Calu3 (cell line): ENCODE data around the gene DENND5A. TPM values are rescaled to one million over a fixed set of nuclear protein-coding genes. Genes with fewer than 3 reads are reported as not detected.
"Not testable (repeated sequence)": the region's sequence is repeated elsewhere in the genome, so short reads cannot be mapped to it uniquely, and the experiment has no call there.

Source experiments
- BruUV-seq: library from RNA; stranded (reverse); fragments of 400-500 nt; replicated peaks from 2 replicates; lab custom pipeline; 2021; lab: Mats Ljungman, UMichigan
- CTCF ChIA-PET: fragments of 300-600 bp; sonication (Branson Sonifier 250); formaldehyde crosslinking; loops from one replicate; lab custom pipeline; 2022; ENCODE audit warnings: antibody characterized with exemption; lab: Charles Lee
- DNase-seq: peaks from one replicate; pipeline ENCODE4 v3.0.0; 2022
- H3K27ac Mint-ChIP-seq: one replicate; pipeline ENCODE4 v1.8.0; 2022; ENCODE audit warnings: mixed read lengths; ENCODE audit not compliant: unreplicated experiment
- H3K27me3 Mint-ChIP-seq: one replicate; pipeline ENCODE4 v1.8.0; 2022; ENCODE audit warnings: mixed read lengths; ENCODE audit not compliant: unreplicated experiment
- H3K36me3 Mint-ChIP-seq: one replicate; pipeline ENCODE4 v1.8.0; 2022; ENCODE audit warnings: mild to moderate bottlenecking, moderate library complexity, mixed read lengths; ENCODE audit not compliant: insufficient read depth, unreplicated experiment
- H3K4me1 Mint-ChIP-seq: one replicate; pipeline ENCODE4 v1.8.0; 2022; ENCODE audit warnings: mild to moderate bottlenecking, low read depth, mixed read lengths; ENCODE audit not compliant: unreplicated experiment
- H3K4me3 Mint-ChIP-seq: one replicate; pipeline ENCODE4 v1.8.0; 2022; ENCODE audit warnings: mild to moderate bottlenecking, low read depth, moderate library complexity, mixed read lengths; ENCODE audit not compliant: unreplicated experiment
- H3K9me3 Mint-ChIP-seq: one replicate; pipeline ENCODE4 v1.8.0; 2022; ENCODE audit warnings: low read depth, mixed read lengths; ENCODE audit not compliant: unreplicated experiment
- intact Hi-C: fragments of 100-400 bp; cut with micrococcal nuclease; formaldehyde crosslinking; loops from one replicate; pipeline ENCODE4 v1.10.0; 2022; ENCODE audit not compliant: unreplicated experiment
- total RNA-seq: library from RNA; stranded (reverse); gene quantifications from 2 replicates; pipeline ENCODE4 v1.2.3, GENCODE V29; 2022
- TF ChIP-seq, protein P1 (sequence below): fragments of 200-600 bp; IDR thresholded peaks from one replicate; pipeline ENCODE4 v1.8.0; 2022; ENCODE audit warnings: antibody characterized with exemption; ENCODE audit not compliant: unreplicated experiment

DENND5A gene
- total RNA-seq, 1 experiment from 2014 or later = 40.0 TPM

DNA sequence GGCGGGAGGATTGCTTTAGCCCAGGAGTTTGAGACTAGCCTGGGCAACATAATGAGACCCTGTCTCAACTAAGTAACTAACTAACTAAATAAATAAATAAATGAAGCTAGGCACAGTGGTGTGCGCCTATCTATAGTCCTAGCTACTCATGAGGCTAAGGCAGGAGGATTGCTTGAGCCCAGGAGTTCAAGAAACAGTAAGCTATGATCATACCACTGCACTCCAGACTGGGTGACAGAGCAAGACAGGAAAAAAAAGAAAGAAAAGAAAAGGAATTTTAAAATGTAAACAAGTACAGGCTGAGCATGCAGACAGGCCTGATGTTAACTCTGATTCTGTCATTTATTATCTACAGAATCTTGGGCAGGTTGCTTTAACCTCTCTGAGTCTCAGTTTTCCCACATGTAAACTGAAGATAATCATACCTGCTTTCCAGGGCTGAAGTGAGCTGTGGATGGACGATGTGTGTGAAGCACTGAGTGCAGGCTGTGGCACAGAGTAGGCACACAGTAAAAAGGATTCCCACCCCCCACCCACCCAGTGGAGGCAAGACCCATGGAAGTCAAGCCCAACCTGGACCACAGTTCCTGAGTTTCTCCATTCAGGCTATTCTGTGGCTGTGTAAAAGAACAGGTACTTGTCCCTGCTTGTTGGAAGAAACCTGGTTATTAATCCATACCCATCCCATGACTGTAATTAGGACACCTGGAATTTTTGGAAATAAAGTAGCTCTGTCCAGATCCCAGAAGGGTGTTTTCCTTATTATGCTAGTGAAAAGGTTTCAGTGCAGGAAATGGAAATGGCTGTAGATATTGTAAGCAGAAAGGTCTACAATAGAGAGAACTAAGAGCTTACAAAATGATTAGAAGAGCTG is 155.1 kb downstream of the DENND5A start:
- no TSS peak for BruUV-seq
- Mint-ChIP-seq H3K9me3 (peaks cover 4% of the 10 kb centered on the region), H3K4me3 (no peak overlapping the region), H3K27me3 (no peaks in the 10 kb centered on the region), H3K27ac (no peak overlapping the region), H3K4me1 (no peaks in the 10 kb centered on the region), H3K36me3 (no peaks in the 10 kb centered on the region)
- DNase-seq = no peak
- intact Hi-C loops = no loop called here
- TF ChIP-seq, protein P1, sequence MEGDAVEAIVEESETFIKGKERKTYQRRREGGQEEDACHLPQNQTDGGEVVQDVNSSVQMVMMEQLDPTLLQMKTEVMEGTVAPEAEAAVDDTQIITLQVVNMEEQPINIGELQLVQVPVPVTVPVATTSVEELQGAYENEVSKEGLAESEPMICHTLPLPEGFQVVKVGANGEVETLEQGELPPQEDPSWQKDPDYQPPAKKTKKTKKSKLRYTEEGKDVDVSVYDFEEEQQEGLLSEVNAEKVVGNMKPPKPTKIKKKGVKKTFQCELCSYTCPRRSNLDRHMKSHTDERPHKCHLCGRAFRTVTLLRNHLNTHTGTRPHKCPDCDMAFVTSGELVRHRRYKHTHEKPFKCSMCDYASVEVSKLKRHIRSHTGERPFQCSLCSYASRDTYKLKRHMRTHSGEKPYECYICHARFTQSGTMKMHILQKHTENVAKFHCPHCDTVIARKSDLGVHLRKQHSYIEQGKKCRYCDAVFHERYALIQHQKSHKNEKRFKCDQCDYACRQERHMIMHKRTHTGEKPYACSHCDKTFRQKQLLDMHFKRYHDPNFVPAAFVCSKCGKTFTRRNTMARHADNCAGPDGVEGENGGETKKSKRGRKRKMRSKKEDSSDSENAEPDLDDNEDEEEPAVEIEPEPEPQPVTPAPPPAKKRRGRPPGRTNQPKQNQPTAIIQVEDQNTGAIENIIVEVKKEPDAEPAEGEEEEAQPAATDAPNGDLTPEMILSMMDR = no peak
- CTCF ChIA-PET = no interaction called here

- no peaks in the 10 kb centered on the region for H3K9me3 Mint-ChIP-seq
- no peaks in the 10 kb centered on the region for H3K27me3 Mint-ChIP-seq
- TF ChIP-seq, protein P1 = no peak
- intact Hi-C loops = no loop called here
- H3K27ac Mint-ChIP-seq = no peak overlapping the region
- no peak overlapping the region for H3K4me3 Mint-ChIP-seq
- CTCF ChIA-PET = interaction anchor here (0.7 kb wide), 1 partner anchor 339 kb away, joined by 3 read pairs; no protein-coding TSS in a partner anchor
- no peaks in the 10 kb centered on the region for H3K4me1 Mint-ChIP-seq
- DNase-seq = no peak
- no peaks in the 10 kb centered on the region for H3K36me3 Mint-ChIP-seq
- BruUV-seq = no TSS peak
Measured at GRCh38 chr11:9104580-9104979, 160.6 kb downstream of the DENND5A start.

GRCh38 chr11:9103542-9104276 is 161.4 kb downstream of the DENND5A start:
- Mint-ChIP-seq H3K4me3 (no peak overlapping the region), H3K9me3 (no peaks in the 10 kb centered on the region), H3K27me3 (no peaks in the 10 kb centered on the region), H3K27ac (no peak overlapping the region), H3K36me3 (no peaks in the 10 kb centered on the region), H3K4me1 (no peaks in the 10 kb centered on the region)
- CTCF ChIA-PET = interaction anchor here (0.7 kb wide), 1 partner anchor 340 kb away, joined by 3 read pairs; no protein-coding TSS in a partner anchor
- no peak for DNase-seq
- TF ChIP-seq, protein P1 = no peak
- intact Hi-C loops = no loop called here
- no TSS peak for BruUV-seq

GRCh38 chr11:9099617-9100016 is 165.5 kb downstream of the DENND5A start:
- intact Hi-C loops = no loop called here
- Mint-ChIP-seq H3K27me3 (peaks cover 27% of the 10 kb centered on the region), H3K36me3 (no peaks in the 10 kb centered on the region), H3K27ac (no peak overlapping the region), H3K9me3 (no peaks in the 10 kb centered on the region), H3K4me3 (no peak overlapping the region), H3K4me1 (no peaks in the 10 kb centered on the region)
- CTCF ChIA-PET = interaction anchor here (0.6 kb wide), 1 partner anchor 58 kb away, joined by 4 read pairs; no protein-coding TSS in a partner anchor
- no TSS peak for BruUV-seq
- no peak for DNase-seq
- TF ChIP-seq, protein P1 = no peak

- intact Hi-C loops, H3K9me3 Mint-ChIP-seq, DNase-seq, H3K27ac Mint-ChIP-seq, CTCF ChIA-PET, H3K4me3 Mint-ChIP-seq, BruUV-seq, H3K4me1 Mint-ChIP-seq, H3K36me3 Mint-ChIP-seq: not testable (repeated sequence)
- peaks cover 38% of the 10 kb centered on the region for H3K27me3 Mint-ChIP-seq
Measured at GRCh38 chr11:9098455-9098854, 166.7 kb downstream of the DENND5A start.

DNA sequence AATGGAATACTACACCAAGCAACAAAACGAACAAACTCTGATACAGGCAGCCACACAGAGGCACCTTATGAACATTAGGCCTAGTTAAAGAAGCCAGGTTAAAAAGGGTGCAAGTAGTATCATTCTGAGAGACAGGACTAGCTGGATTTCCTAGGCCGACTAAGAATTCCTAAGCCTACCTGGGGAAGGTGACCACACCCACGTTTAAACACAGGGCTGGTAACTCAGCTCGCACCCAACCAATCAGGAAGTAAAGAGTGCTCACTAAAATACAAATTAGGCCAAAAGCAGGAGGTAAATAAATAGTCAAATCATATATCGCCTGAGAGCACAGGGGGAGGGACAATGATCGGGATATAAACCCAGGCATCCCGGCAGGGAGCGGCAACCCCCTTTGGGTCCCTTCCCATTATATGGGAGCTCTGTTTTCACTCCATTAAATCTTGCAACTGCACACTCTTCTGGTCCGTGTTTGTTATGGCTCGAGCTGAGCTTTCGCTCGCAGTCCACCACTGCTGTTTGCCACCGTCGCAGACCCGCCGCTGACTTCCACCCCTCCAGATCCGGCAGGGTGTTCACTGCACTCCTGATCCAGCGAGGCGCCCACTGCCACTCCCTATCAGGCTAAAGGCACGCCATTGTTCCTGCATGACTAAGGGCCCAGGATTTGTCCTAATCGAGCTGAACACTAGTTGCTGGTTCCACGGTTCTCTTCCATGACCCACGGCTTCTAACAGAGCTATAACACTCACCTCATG is 167.8 kb downstream of the DENND5A start:
- CTCF ChIA-PET, H3K4me3 Mint-ChIP-seq, H3K4me1 Mint-ChIP-seq, H3K27ac Mint-ChIP-seq, intact Hi-C loops, DNase-seq, H3K36me3 Mint-ChIP-seq, BruUV-seq, H3K9me3 Mint-ChIP-seq: not testable (repeated sequence)
- H3K27me3 Mint-ChIP-seq = peaks cover 49% of the 10 kb centered on the region
